HL-60 (cell line): ENCODE results near the gene TNC.

ENCODE experiments used
- DNase-seq, 2 experiments: peaks; one replicate each; pipeline ENCODE4 v3.0.0-alpha.2; 2010 to 2020; ENCODE audit warnings: low read depth in 1 of 2, low spot score in 1 of 2
- H3K27ac ChIP-seq: fragments of 250-450 bp; sonication (Bioruptor Pico); replicated peaks from 2 replicates; pipeline ENCODE4 v1.5.1; 2020; ENCODE audit warnings: mild to moderate bottlenecking, moderate library complexity
- H3K27me3 ChIP-seq: fragments of 250-450 bp; sonication (Bioruptor Pico); 2 replicates; pipeline ENCODE4 v1.5.1; 2021; ENCODE audit warnings: mild to moderate bottlenecking, moderate library complexity; ENCODE audit not compliant: insufficient read depth, poor library complexity, severe bottlenecking
- H3K4me3 ChIP-seq: replicated peaks from 2 replicates; pipeline ENCODE4 v1.5.1; 2011; ENCODE audit warnings: mild to moderate bottlenecking, control low read depth, low read length; ENCODE audit not compliant: insufficient read depth
- GABPA ChIP-seq: IDR thresholded peaks from 2 replicates; pipeline ENCODE4 v1.6.1; 2012; ENCODE audit warnings: low read depth
- POLR2AphosphoS5 ChIP-seq: IDR thresholded peaks from 2 replicates; pipeline ENCODE4 v1.6.1; 2012; ENCODE audit warnings: low read depth
- SPI1 ChIP-seq: IDR thresholded peaks from 2 replicates; pipeline ENCODE4 v1.6.1; 2012; ENCODE audit warnings: low read depth, mild to moderate bottlenecking, borderline replicate concordance
- TF ChIP-seq, protein P1 (sequence below): IDR thresholded peaks from 2 replicates; pipeline ENCODE4 v1.6.1; 2012; ENCODE audit warnings: low read depth; ENCODE audit not compliant: insufficient replicate concordance
- TF ChIP-seq, protein P2 (sequence below): IDR thresholded peaks from one replicate; pipeline ENCODE4 v1.5.1; 2011; ENCODE audit warnings: low read length, control low read depth, inconsistent platforms; ENCODE audit not compliant: insufficient read depth

Gene TNC

DNA sequence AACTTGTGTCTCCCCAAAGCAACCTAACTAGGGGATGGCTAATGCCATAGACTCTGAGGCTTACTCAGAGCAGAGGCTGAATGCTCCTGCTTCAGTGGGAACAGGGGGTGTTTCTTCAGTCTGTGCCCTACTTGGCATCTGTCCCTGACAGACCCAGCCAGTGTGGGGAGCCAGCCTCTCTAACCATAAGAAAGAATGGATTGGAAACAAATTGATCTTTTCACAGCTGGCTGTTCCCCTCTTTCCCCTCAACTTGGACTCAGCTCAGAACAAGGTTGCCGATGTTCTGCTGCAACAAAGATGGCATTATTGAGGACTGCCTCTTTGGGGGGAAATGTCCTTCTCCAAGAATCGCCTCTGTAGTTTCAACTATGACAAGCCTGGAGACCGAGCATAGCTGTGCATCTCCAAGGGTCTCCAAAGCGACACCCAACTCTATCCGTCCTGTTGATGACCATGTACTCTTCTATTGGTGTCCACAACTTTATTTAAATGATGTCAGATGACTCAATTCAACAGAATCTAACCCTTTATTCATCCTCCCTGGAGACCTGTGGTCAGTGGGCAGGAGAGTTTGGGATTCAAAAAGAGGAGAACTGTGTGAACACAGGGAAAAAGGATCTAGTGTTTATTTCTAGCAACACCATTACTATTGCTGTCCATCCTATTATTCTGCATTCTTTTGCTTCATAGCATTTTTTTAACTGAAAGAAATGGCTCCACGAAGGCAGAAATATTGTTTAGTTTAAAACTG is 24.7 kb upstream of the TNC start:
- no peak overlapping the region for H3K4me3 ChIP-seq
- H3K27ac ChIP-seq = no peak overlapping the region

DNA sequence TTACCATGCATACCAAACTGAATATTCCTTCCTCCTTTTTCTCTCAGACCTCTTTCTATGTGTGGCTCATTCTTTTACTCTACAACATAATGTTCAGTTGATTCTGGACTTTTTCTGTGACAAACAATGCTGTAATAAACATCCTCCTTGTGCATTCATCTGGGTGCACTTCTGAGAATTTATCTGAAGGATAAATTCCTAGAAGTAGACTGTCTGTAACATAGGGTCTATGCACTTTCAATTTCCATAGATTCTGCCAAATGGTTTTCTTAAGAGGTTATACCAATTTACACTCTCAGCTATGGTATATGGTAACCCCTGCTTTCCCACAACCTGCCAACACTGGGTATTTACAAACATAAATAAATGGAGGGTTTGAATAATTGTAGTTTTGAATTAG is 24.1 kb upstream of the TNC start:
- Histone ChIP-seq H3K27ac (no peak overlapping the region), H3K4me3 (no peak overlapping the region), H3K27me3 (no peaks in the 10 kb centered on the region)
- TF ChIP-seq, protein P1, sequence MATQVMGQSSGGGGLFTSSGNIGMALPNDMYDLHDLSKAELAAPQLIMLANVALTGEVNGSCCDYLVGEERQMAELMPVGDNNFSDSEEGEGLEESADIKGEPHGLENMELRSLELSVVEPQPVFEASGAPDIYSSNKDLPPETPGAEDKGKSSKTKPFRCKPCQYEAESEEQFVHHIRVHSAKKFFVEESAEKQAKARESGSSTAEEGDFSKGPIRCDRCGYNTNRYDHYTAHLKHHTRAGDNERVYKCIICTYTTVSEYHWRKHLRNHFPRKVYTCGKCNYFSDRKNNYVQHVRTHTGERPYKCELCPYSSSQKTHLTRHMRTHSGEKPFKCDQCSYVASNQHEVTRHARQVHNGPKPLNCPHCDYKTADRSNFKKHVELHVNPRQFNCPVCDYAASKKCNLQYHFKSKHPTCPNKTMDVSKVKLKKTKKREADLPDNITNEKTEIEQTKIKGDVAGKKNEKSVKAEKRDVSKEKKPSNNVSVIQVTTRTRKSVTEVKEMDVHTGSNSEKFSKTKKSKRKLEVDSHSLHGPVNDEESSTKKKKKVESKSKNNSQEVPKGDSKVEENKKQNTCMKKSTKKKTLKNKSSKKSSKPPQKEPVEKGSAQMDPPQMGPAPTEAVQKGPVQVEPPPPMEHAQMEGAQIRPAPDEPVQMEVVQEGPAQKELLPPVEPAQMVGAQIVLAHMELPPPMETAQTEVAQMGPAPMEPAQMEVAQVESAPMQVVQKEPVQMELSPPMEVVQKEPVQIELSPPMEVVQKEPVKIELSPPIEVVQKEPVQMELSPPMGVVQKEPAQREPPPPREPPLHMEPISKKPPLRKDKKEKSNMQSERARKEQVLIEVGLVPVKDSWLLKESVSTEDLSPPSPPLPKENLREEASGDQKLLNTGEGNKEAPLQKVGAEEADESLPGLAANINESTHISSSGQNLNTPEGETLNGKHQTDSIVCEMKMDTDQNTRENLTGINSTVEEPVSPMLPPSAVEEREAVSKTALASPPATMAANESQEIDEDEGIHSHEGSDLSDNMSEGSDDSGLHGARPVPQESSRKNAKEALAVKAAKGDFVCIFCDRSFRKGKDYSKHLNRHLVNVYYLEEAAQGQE = no peak
- TF ChIP-seq SPI1 (no peak), POLR2AphosphoS5 (no peak), GABPA (no peak)
- TF ChIP-seq, protein P2, sequence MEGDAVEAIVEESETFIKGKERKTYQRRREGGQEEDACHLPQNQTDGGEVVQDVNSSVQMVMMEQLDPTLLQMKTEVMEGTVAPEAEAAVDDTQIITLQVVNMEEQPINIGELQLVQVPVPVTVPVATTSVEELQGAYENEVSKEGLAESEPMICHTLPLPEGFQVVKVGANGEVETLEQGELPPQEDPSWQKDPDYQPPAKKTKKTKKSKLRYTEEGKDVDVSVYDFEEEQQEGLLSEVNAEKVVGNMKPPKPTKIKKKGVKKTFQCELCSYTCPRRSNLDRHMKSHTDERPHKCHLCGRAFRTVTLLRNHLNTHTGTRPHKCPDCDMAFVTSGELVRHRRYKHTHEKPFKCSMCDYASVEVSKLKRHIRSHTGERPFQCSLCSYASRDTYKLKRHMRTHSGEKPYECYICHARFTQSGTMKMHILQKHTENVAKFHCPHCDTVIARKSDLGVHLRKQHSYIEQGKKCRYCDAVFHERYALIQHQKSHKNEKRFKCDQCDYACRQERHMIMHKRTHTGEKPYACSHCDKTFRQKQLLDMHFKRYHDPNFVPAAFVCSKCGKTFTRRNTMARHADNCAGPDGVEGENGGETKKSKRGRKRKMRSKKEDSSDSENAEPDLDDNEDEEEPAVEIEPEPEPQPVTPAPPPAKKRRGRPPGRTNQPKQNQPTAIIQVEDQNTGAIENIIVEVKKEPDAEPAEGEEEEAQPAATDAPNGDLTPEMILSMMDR = no peak
- DNase-seq = no peak

More for the DNA sequence above, 24.7 kb upstream of the TNC start:
- no peak for DNase-seq
- H3K27me3 ChIP-seq = no peaks in the 10 kb centered on the region
- TF ChIP-seq, protein P2 = no peak
- TF ChIP-seq, protein P1 = no peak
- TF ChIP-seq SPI1 (no peak), POLR2AphosphoS5 (no peak), GABPA (no peak)

DNA sequence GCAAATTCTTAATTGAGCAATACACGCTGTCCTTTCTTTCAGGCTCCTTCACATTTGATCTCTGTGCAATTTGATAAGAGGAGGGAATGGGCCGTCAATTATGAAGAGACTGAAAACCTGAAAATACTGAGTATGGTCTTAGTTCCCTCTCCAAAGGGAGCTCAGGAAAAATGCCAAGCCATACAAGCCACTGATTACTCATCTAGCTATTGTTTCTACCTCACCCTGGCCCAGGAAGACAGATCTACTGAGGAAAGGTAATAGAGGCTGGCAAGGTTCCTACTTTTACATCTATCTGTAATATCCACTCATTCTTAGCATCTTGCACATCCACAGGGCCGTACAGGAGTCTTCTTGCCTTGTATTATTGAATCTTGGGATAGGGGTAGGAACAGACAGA is 23.7 kb upstream of the TNC start:
- no peak for TF ChIP-seq GABPA
- TF ChIP-seq, protein P1 = no peak
- Histone ChIP-seq H3K4me3 (no peak overlapping the region), H3K27ac (no peak overlapping the region), H3K27me3 (no peaks in the 10 kb centered on the region)
- DNase-seq = no peak
